Stimulated activated memory B cell treated with anti-CD40 and anti-IgM and Interleukin-4, amounts not matched to agents 10 μg/mL and 1 μg/mL and 100 μg/mL, for 72 hours (primary cell): ENCODE data around the gene SLC7A10.

Experiments
- ATAC-seq: fragments of 150-1000 bp; cut with Tn5 transposase; 2 replicates; pipeline ENCODE4 v1.10.0; 2021
- H3K27ac Mint-ChIP-seq: one replicate; pipeline ENCODE4 v1.8.0; 2022; ENCODE audit warnings: mild to moderate bottlenecking, mixed read lengths
- H3K27me3 Mint-ChIP-seq: one replicate; pipeline ENCODE4 v1.8.0; 2022; ENCODE audit warnings: mixed read lengths
- H3K36me3 Mint-ChIP-seq: one replicate; pipeline ENCODE4 v1.8.0; 2022; ENCODE audit warnings: mixed read lengths
- H3K4me1 Mint-ChIP-seq: one replicate; pipeline ENCODE4 v1.8.0; 2022; ENCODE audit warnings: mixed read lengths
- H3K4me3 Mint-ChIP-seq: one replicate; pipeline ENCODE4 v1.8.0; 2022; ENCODE audit warnings: mild to moderate bottlenecking, moderate library complexity, mixed read lengths
- H3K9me3 Mint-ChIP-seq: one replicate; pipeline ENCODE4 v1.8.0; 2022; ENCODE audit warnings: mixed read lengths

SLC7A10 gene

DNA sequence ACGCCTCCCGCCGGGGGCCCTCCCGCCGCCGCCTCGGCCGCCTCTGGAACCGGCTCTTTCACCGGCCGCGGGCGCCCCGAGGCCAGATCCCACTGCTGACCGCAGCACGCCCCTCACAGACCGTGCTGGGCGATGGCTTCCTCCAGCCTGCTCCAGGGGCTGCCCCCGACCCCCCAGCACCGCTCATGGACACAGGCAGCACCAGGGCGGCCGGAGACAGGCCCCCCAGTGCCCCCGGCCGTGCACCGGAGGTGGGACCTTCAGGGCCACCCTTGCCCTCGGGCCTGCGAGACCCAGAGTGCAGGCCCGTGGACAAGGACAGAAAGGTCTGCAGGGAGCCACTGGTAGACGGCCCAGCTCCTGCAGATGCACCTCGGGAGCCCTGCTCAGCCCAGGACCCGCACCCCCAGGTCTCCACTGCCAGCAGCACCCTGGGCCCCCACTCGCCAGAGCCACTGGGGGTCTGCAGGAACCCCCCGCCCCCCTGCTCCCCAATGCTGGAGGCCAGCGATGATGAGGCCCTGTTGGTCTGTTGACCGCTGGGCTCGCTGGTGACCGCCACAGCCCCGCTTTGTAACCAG is 18.5 kb downstream of the SLC7A10 start:
- Mint-ChIP-seq H3K36me3 (no peaks in the 10 kb centered on the region), H3K27me3 (no peaks in the 10 kb centered on the region), H3K27ac (no peak overlapping the region), H3K4me1 (no peaks in the 10 kb centered on the region), H3K4me3 (no peak overlapping the region), H3K9me3 (no peaks in the 10 kb centered on the region)
- ATAC-seq = no peak

DNA sequence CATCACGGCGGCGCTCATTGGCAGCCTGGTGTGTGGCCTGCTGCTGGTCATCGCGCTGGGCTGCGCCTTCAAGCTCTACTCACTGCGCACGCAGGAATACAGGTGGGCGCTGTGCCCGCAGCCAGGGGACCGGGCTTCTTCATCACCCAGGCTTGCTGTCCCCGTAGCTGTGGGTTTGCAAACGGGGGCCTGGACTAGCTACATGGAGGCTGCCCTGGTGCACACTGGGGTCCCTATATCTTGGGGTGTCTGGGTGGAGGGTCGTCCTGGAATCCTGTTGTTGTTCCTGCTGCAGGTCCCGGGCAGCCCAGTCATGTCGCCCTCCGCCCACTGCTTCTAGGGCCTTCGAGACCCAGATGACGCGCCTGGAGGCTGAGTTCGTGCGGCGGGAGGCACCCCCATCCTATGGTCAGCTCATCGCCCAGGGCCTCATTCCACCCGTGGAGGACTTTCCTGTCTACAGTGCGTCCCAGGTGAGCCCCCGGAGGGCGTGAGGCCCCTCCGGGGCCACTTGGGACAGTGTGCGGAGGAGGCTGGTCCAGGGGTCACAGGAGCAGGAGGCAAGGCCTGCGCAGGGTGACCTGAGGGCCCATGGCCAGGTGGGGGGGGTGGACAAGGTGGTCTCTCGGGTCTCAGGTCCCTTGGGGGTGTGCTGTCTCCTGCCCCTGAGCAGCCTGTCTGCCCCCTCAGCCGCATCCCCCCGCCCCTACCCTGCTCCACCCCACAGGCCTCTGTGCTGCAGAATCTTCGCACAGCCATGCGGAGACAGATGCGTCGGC is 19.2 kb downstream of the SLC7A10 start:
- H3K27me3 Mint-ChIP-seq = peaks cover 2% of the 10 kb centered on the region
- no peak overlapping the region for H3K27ac Mint-ChIP-seq
- H3K4me1 Mint-ChIP-seq = no peaks in the 10 kb centered on the region
- peak; percentile 17 for ATAC-seq
- no peaks in the 10 kb centered on the region for H3K36me3 Mint-ChIP-seq
- H3K4me3 Mint-ChIP-seq = no peak overlapping the region
- no peaks in the 10 kb centered on the region for H3K9me3 Mint-ChIP-seq

DNA sequence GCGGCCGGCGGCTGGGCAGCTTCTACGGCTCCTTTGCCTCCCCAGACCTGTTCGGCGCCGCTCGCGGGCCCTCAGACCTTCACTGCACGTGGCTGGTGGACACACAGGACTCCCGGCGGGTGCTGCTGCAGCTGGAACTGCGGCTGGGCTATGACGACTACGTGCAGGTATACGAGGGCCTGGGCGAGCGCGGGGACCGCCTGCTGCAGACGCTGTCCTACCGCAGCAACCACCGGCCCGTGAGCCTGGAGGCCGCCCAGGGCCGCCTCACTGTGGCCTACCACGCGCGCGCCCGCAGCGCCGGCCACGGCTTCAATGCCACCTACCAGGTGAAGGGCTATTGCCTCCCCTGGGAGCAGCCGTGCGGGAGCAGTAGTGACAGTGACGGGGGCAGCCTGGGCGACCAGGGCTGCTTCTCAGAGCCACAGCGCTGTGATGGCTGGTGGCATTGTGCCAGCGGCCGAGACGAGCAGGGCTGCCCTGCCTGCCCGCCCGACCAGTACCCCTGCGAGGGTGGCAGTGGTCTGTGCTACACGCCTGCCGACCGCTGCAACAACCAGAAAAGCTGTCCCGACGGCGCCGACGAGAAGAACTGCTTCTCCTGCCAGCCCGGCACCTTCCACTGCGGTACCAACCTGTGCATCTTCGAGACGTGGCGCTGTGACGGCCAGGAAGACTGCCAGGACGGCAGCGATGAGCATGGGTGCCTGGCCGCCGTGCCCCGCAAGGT is 20.0 kb downstream of the SLC7A10 start:
- ATAC-seq = no peak
- H3K4me3 Mint-ChIP-seq = no peak overlapping the region
- H3K9me3 Mint-ChIP-seq = no peaks in the 10 kb centered on the region
- no peaks in the 10 kb centered on the region for H3K4me1 Mint-ChIP-seq
- H3K36me3 Mint-ChIP-seq = no peaks in the 10 kb centered on the region
- H3K27me3 Mint-ChIP-seq = peaks cover 10% of the 10 kb centered on the region
- H3K27ac Mint-ChIP-seq = no peak overlapping the region

DNA sequence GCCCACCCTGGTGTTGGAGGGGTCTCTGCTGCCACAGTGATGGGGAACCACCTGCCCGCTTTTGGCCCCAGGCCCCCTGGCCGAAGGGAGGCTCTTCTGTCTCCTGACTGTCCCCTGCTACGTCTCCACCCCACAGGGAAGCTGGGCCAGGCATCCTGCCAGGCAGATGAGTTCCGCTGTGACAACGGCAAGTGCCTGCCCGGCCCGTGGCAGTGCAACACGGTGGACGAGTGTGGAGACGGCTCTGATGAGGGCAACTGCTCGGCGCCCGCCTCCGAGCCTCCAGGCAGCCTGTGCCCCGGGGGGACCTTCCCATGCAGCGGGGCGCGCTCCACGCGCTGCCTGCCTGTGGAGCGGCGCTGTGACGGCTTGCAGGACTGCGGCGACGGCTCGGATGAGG is 20.5 kb downstream of the SLC7A10 start:
- Mint-ChIP-seq H3K27me3 (peaks cover 10% of the 10 kb centered on the region), H3K4me3 (no peak overlapping the region), H3K9me3 (no peaks in the 10 kb centered on the region)

DNA sequence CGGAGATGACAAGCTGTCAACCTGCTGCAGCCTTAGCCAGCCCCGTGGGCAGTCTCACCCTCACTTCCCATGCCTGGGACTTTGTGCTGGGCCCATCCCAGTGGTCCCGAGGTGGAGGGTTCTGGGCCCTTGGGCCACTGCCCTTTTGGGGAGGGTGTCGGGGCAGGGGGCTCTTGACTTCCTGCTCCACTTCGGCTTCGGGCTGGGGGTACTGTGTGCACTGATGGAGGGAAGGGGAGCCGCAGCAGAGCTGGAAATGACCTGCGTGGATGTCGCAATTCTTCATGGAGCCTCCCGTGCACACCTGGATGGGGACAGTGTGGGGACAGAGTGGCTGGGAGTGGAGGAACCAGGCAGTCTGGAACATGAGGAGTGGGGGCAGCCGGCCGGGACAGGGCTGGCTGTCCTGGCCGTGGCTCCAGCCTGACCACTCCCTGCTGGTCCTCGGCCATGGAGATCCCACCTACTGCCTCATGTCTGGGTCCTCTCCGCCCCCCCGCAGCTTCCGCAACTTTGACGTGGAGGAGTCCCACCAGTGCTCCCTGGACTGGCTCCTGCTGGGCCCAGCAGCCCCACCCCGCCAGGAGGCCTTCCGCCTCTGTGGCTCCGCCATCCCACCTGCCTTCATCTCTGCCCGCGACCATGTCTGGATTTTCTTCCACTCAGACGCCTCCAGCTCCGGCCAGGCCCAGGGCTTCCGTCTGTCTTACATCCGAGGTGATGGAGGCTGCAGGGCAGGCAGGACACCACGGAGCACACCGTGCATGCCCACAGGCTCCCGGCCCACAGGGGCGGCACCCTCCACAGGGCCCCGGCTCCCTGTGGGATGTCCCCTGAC is 21.3 kb downstream of the SLC7A10 start:
- H3K36me3 Mint-ChIP-seq = no peaks in the 10 kb centered on the region
- no peaks in the 10 kb centered on the region for H3K4me1 Mint-ChIP-seq
- ATAC-seq = no peak
- H3K27me3 Mint-ChIP-seq = peaks cover 10% of the 10 kb centered on the region
- H3K4me3 Mint-ChIP-seq = no peak overlapping the region
- no peaks in the 10 kb centered on the region for H3K9me3 Mint-ChIP-seq
- no peak overlapping the region for H3K27ac Mint-ChIP-seq

More for the DNA sequence above, 20.5 kb downstream of the SLC7A10 start:
- Mint-ChIP-seq H3K27ac (no peak overlapping the region), H3K36me3 (no peaks in the 10 kb centered on the region), H3K4me1 (no peaks in the 10 kb centered on the region)
- ATAC-seq = no peak

DNA sequence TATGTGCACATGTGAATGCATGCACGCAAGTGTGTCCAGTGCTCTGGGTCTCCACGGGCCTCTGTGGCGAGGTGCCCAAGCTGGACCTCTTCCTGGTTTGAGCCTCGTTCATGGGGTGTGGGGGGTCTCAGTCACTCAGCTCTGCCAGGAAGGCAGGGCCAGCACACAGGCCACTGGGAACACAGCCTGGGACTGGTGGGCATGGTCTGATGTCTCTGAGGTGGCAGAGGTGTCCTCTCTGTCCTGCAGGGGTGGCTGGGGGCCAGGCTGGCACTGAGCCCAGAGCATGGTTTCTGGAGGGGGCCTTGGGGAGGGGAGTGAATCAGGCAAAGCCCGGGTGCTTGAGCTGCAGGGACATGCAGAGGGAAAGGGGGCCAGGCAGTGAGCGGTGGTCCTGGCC is 22.1 kb downstream of the SLC7A10 start:
- no peaks in the 10 kb centered on the region for H3K9me3 Mint-ChIP-seq
- H3K27me3 Mint-ChIP-seq = peaks cover 10% of the 10 kb centered on the region
- H3K27ac Mint-ChIP-seq = no peak overlapping the region

DNA sequence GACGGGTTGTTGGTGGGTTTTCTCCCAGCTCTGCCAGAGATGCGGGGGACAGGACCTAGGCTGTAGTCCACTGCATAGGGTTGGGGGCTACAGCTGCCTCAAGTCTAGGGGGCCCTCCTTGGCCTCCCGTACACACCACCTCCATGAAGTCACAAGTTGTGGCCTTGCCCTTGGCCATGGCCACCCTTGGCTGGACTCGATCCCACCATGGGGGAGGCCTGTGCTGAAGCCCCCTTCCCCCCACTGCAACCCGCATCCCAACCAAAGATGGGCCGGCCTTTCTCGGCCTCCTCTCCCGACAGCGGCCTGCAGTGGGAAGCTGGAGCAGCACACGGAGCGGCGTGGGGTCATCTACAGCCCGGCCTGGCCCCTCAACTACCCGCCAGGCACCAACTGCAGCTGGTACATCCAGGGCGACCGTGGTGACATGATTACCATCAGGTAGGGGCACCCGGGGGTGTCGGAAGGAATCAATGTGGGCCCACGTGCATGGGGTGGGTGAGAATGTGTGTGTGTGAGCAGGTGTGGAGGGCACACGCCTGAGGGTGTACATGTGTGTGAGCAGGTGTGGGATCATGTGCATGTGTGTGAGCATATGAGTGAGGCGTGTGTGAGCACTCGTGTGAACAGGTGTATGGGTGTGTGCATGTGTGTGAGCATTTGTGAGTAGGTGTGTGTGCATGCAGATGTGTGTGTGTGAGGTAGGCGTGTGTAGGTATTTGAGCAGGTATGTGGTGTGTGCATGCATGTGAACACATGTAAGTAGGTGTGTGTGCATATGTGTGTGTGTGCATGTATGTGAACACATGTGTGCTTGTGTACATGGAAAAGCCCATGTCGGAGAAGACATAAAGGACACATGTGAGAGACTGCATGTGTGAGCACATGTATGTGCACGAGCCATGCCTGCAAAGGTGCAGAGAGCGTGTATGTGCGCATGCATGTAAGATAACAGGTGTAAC is 22.8 kb downstream of the SLC7A10 start:
- Mint-ChIP-seq H3K4me3 (no peak overlapping the region), H3K4me1 (peaks cover under 1% of the 10 kb centered on the region), H3K9me3 (no peaks in the 10 kb centered on the region), H3K27ac (no peak overlapping the region), H3K36me3 (no peaks in the 10 kb centered on the region), H3K27me3 (peaks cover 10% of the 10 kb centered on the region)
- ATAC-seq = no peak

More for the DNA sequence above, 22.1 kb downstream of the SLC7A10 start:
- no peak for ATAC-seq
- Mint-ChIP-seq H3K4me3 (no peak overlapping the region), H3K4me1 (no peaks in the 10 kb centered on the region), H3K36me3 (no peaks in the 10 kb centered on the region)

DNA sequence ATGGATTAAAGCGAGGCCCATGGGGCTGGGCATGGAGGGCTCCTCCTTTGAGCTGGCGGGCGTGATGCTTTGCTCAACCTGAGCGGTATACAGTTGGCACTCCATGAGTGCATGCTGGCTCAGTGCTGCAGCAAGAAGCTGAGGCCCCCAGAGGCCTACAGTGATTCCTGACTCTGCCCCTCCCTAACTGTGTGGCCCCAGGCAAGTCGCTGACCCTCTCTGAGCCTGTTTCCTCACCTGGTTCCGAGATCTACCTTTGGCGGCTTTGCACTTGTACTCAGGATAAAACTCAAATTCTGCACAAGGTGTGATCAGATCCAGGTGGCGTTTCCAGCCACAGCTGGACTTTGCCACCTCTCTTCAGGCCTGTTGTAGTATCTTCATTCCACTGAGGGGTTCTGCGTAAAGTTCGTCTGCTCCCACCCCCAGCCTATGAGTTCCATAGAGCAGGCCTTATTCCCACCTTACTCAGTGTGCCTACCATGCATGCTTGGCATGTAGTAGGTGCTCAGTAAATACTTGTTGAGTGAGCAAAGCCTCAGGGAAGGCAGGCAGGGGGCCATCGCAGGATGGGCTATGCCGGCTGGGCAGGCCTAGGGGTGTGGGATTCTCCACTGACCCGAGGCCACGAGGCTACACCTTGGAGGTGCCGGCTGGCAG is 23.6 kb downstream of the SLC7A10 start:
- Mint-ChIP-seq H3K4me1 (peaks cover 9% of the 10 kb centered on the region), H3K4me3 (no peak overlapping the region), H3K9me3 (no peaks in the 10 kb centered on the region), H3K27me3 (peaks cover 15% of the 10 kb centered on the region), H3K36me3 (no peaks in the 10 kb centered on the region), H3K27ac (no peak overlapping the region)
- ATAC-seq = no peak

DNA sequence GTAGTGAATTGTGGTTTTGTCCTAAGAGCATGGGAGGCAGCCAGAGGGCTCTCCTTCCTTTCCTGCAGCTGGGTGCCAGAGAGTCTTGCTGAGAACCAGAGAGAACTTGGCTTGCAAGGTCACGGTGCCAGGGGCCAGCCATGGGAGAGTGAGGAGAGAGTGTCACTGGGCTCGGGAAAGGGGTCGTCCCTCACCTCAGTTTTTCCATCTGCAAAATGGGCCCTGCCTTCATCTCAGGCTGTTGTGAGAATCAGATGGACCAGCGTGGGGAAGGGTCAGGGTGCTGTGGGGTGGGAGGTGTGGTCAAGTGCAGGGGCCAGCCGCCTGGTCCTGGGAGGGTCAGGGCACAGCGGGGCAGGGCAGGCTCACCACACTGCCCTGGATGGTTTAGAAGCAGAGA is 24.2 kb downstream of the SLC7A10 start:
- Mint-ChIP-seq H3K9me3 (no peaks in the 10 kb centered on the region), H3K27me3 (peaks cover 20% of the 10 kb centered on the region), H3K4me3 (no peak overlapping the region), H3K27ac (no peak overlapping the region), H3K36me3 (no peaks in the 10 kb centered on the region), H3K4me1 (peaks cover 10% of the 10 kb centered on the region)
- ATAC-seq = no peak

DNA sequence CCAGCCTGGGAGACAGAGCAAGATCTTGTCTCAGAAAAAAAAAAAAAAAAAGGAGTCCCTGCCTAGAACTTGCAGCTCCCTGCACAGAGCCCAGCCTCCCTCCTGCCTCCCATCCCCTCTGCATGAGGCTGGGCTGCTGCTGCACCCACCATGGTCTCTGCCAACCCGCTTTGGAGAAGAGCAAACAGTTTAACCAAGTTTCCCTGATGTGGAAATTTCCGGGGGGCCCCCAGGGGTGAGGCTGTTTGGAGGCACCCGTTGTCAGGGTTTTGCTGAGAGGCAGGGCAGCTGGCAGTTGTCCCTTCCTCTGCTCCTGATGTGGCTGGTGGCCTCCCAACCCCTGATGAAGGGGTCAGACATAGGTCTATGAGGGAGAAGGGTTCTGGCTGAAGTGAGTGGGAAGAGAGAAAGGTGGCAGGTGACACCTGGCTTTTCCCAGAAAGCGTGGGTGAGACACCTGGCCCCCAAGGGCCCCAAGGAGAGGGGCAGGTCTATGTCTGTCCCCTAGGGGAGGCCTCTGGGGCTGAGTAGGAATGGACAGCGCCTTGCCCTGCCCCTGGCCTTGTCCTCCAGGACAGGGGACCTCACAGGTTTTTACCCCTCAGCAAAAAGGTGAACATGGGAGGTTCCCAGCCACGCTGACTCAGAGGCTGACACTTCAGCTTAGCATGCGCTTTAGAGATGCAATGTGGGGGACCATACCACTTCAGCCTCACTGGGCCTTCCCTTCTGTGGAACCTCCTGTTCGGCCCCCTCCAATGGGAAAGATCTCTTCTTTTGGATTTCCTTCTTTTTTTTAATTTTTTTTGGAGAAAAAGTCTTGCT is 26.0 kb downstream of the SLC7A10 start:
- H3K4me1 Mint-ChIP-seq = peaks cover 10% of the 10 kb centered on the region
- no peaks in the 10 kb centered on the region for H3K9me3 Mint-ChIP-seq
- no peak for ATAC-seq
- no peak overlapping the region for H3K27ac Mint-ChIP-seq
- H3K4me3 Mint-ChIP-seq = no peak overlapping the region
- no peaks in the 10 kb centered on the region for H3K36me3 Mint-ChIP-seq
- H3K27me3 Mint-ChIP-seq = peaks cover 34% of the 10 kb centered on the region

DNA sequence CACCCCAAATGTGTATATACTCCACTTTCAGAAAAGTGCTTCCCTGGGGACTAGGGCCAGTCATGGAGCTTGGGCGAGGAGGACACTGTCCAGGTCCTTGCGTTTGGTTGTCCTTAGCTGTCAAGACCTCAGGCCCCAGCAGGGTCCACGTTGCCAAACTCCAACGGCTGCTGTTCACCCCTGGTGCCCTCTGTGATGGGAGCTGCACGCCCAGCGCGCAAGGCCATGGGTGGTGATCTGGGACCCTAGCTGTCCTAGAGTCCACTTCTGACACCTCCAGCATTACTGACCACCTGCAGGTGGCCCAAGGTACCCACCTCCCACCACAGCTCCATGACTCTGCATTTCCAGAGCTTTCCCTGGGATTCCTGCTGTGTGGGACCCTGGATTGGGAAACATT is 27.5 kb downstream of the SLC7A10 start:
- no peak for ATAC-seq
- no peaks in the 10 kb centered on the region for H3K36me3 Mint-ChIP-seq
- no peak overlapping the region for H3K4me3 Mint-ChIP-seq
- H3K9me3 Mint-ChIP-seq = no peaks in the 10 kb centered on the region
- H3K27ac Mint-ChIP-seq = no peak overlapping the region
- peaks cover 10% of the 10 kb centered on the region for H3K4me1 Mint-ChIP-seq
- H3K27me3 Mint-ChIP-seq = peaks cover 42% of the 10 kb centered on the region

DNA sequence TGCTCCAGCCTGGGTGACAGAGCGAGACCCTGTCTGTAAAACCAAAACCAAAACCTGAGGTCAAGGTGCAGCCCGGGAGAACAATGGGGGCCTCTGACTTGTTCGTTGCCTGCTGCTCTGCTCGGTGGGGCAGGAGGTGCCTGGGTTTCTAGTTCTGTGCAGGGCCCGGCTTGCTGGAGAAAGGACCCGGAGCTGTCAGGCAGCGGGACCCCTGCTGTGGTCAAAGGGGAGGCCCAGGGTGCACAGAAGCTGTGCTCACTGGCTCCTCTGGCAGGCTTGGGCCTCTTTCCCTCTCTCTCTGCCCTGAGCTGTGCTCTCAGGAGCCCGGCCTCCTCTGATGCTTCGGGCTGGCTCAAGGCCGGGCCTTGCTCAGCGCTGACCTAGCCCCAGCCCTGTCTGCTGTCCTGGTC is 28.1 kb downstream of the SLC7A10 start:
- Mint-ChIP-seq H3K27ac (no peak overlapping the region), H3K9me3 (no peaks in the 10 kb centered on the region), H3K4me1 (peaks cover 10% of the 10 kb centered on the region), H3K27me3 (peaks cover 48% of the 10 kb centered on the region), H3K4me3 (no peak overlapping the region), H3K36me3 (no peaks in the 10 kb centered on the region)
- ATAC-seq = no peak

DNA sequence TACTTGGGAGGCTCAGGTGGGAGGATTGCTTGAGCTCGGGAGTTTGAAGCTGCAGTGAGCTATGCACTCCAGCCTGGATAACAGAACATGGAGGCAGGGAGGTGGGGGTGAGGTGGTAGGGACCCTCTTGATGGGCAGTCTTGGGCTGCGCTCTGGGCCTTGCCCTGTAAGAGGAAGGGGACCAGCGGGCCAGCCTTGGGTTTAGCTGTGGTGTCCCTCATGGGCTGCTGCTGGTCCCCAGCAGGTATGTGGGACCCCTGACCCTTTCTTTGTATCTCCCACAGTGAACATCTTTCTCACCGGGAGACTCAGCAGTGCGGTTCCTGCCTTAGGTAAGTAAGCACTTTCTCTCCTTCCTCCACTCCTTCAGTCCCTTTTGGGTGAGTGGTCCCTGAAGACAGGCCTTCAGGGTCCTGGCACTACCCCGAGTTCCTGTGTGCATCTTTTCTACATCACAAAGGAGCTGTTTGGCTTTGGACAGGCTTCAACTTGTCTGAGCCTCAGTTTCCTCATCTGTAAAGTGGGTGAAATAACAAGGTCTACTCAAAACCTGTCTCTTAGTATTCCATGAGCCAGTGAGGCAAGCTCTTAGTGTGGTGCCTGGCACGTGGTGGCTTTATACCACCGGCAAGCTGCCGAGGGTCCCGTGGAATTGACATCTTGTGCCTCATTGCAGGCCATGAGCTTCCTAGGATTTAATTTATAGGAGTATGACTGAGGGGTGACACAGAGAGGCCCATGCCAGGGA is 29.0 kb downstream of the SLC7A10 start:
- no peaks in the 10 kb centered on the region for H3K36me3 Mint-ChIP-seq
- H3K4me3 Mint-ChIP-seq = no peak overlapping the region
- H3K4me1 Mint-ChIP-seq = peaks cover 10% of the 10 kb centered on the region
- ATAC-seq = no peak
- no peak overlapping the region for H3K27ac Mint-ChIP-seq
- no peaks in the 10 kb centered on the region for H3K9me3 Mint-ChIP-seq
- peaks cover 57% of the 10 kb centered on the region for H3K27me3 Mint-ChIP-seq
